LNCaP clone FGC (cell line): ENCODE measurements around the gene FAM24B.

Experiments
- DNase-seq: peaks from one replicate; pipeline ENCODE4 v3.0.0-alpha.2; 2011; ENCODE audit warnings: low read depth
- H3K4me3 ChIP-seq: 2 replicates; pipeline ENCODE4 v1.5.1; 2011; ENCODE audit warnings: mild to moderate bottlenecking, low read depth, low read length, control low read depth
- TF ChIP-seq, protein P1 (sequence below): IDR thresholded peaks from 2 replicates; pipeline ENCODE4 v1.5.1; 2012; ENCODE audit warnings: mild to moderate bottlenecking; ENCODE audit not compliant: control insufficient read depth, insufficient read depth; ENCODE audit errors: extremely low read depth

The FAM24B gene

DNA sequence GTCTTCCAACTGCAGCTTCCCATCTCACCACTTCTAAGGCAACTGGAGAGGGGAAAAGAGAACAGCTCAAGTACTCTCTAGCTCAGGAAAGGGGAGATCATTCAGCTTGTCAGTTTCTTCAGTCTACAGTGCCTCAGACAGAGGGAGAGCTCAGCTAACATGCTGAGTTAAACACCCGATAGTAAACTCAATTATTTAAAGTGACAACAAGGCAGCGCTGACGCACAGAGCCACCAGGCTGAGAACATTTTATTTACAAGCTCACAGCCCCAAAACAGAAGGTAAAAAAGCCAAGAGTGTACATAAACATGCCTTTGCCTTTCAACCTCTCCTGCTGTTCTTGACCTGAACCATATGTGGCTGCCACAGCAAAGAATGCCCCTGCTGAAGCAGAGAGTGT lies 23.6 kb downstream of the FAM24B start:
- H3K4me3 ChIP-seq = no peak overlapping the region

GRCh38 chr10:122854648-122855047 lies 24.7 kb downstream of the FAM24B start:
- TF ChIP-seq, protein P1, sequence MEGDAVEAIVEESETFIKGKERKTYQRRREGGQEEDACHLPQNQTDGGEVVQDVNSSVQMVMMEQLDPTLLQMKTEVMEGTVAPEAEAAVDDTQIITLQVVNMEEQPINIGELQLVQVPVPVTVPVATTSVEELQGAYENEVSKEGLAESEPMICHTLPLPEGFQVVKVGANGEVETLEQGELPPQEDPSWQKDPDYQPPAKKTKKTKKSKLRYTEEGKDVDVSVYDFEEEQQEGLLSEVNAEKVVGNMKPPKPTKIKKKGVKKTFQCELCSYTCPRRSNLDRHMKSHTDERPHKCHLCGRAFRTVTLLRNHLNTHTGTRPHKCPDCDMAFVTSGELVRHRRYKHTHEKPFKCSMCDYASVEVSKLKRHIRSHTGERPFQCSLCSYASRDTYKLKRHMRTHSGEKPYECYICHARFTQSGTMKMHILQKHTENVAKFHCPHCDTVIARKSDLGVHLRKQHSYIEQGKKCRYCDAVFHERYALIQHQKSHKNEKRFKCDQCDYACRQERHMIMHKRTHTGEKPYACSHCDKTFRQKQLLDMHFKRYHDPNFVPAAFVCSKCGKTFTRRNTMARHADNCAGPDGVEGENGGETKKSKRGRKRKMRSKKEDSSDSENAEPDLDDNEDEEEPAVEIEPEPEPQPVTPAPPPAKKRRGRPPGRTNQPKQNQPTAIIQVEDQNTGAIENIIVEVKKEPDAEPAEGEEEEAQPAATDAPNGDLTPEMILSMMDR = no peak
- DNase-seq = no peak
- H3K4me3 ChIP-seq = no peak overlapping the region

More for the DNA sequence above, 23.6 kb downstream of the FAM24B start:
- DNase-seq = no peak
- TF ChIP-seq, protein P1 = no peak

DNA sequence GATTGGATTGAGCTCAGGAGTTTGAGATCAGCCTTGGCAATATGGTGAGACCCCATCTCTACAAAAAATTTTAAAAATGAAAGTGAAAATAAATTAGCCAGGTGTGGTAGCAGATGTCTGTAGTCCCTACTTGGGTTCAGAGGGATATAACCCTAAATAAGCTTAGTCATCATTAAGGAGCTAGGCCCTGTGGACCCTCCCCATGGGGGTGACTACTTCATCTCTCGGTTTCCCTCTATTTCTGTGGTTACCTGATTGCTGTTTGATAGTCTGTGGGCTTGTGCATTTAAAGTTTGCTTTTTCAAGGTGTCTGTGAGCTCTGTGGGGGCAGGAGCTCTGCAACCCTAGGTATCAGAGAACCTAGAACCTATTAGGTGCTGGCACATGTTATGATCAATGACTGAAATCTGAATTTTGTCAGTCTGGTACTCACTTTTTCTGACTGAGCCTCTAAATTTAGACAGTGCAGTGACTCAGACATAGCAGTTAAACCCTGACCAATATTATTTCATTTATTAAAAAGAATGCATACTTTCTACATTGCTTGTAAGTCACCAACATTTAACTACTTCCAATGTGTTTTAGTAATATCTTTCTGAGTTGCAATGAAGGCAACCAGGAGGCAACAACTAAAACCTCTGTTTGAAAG lies 25.6 kb downstream of the FAM24B start:
- no peak for DNase-seq
- no peak overlapping the region for H3K4me3 ChIP-seq
- TF ChIP-seq, protein P1 = no peak

DNA sequence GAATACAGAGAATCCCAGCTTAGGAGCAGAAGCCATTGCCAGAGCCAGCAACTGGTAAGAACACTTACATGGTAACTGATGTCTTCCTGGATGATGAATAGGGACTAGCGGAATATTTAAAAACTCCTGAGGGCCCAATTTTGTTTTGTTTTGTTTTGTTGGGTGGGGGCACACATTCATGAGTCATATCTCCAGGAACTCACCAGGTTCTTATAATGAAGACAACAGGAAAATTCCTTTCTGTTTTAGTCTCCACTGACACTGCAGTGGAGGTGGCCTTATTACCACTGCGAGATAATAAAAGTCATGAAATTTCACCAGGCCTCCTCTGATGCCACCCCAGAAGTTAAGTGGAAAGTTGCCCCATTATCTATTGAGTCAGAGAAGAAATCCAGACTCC lies 27.1 kb downstream of the FAM24B start:
- TF ChIP-seq, protein P1 = no peak
- no peak overlapping the region for H3K4me3 ChIP-seq
- no peak for DNase-seq

GRCh38 chr10:122850705-122851640 lies 28.4 kb downstream of the FAM24B start:
- TF ChIP-seq, protein P1 = no peak
- no peak overlapping the region for H3K4me3 ChIP-seq
- peak; percentile 72 for DNase-seq

DNA sequence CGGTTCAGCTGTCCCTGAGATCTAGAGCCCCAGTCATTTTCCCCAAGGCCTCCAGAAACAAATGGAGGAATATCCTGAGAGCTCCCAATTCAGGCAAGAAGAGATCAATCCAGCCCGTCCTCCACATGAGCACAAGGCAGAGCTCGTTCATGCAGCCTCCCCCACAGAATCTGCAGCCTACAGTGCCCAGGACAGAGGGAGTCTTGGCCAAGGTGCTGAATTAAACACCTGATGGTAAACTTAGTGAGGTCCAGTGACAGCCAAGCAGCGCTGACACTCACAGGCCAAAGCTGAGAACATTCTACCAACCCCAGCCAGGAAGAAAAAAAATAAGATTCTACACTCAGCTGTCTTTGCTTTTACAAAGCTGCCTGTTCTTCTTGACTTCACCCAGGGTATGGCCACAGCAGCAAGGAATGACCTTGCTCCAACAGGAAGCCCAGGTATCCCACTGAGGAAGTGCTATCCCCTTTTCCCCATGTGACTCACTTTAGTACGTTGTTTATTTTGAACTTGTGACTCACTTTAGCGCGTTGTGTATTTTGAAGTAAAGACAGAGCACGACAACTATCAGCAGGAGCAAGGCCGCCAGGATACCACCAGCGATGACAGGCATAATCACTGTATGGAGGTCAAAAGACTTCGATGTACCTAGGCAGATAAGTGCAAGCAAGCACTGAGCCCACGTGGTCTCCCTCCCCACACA lies 29.3 kb downstream of the FAM24B start:
- DNase-seq = no peak
- TF ChIP-seq, protein P1 = no peak

More for the DNA sequence above, 29.3 kb downstream of the FAM24B start:
- no peak overlapping the region for H3K4me3 ChIP-seq
